ENCODE results near the gene NFKBIZ.
A peak's percentile ranks its signal among the peaks of the same experiment; 100 is the strongest.

The NFKBIZ gene

GRCh38 chr3:101824702-101825101, 24.6 kb upstream of the NFKBIZ start:
- no peak overlapping the region for H3K4me3 ChIP-seq (ENCODE audit: low read depth, low read length)

DNA sequence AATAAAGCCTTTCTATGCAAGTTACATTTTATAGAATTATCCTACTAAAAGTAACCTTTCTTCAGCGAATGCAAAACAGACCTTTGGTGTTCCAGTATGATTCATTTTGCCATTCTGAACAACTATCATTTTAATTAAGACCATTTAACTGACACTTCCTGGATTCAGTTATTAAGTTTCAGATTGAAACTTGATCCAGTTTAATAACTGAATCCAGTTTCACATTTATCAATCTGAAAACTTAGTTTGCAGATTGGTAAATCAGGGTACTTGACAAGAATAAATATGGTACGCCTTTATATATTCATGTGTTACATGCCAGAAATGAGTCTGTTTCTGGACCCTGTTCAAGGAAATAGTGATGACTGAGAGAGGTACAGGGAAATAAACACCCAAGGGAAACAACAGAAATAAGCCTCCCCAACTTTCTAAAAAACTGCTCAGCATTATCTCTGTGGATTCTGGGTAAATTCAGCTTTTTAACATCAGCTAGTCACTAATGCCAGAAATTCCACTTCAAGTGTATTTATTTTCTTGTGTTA, 23.3 kb upstream of the NFKBIZ start:
- H3K4me3 ChIP-seq (ENCODE audit: low read depth, low read length): no peak overlapping the region

DNA sequence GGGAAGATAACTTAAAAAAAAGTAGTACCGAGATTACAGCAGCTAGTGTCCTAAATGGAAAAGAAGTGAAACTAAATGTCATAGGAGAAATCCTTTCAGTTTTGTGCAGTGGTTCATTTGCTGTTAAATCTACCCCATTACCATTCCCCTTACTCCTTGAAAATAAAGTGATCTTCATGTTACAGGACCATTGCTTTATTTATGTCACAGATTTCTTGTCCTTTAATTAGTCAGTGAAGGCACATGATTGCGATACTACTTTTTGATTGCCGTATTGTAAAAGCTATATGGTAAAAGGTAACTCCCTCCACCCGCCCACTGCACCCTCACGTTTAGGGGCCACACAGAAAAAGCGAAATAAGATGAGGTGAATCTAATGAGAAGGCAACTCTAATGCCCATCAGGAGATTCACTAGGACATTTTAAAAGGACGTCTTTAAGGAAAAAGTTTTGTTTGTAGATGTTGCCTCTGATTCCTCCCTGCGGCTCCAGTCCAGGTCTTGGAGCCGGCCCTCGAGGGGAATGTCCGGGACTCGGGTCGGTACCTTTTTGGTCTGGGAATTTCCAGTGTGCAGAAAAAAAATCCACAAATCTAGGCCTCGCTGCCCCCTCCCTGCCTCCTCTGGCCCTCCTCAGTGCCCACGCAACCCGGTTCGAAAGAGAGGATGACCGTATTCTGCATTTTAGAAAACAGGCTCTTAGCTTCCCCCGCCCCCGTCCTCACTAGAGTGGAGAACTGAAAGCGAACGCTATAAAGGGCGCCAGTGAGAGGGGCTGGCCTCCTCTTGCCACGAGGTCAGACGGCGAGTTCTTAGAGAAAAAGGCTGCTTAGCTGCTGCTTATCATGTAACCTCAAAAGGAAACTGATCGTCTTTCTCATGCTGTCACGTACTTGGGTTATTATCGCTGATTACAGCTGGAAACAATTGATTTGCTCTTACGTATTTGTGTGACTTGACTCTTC, 21.8 kb upstream of the NFKBIZ start:
- peak overlapping the region; percentile 40 for H3K4me3 ChIP-seq (ENCODE audit: low read depth, low read length)

- no peak overlapping the region for H3K4me3 ChIP-seq (ENCODE audit: low read depth, low read length)
These were observed 21.0 kb upstream of the NFKBIZ start for GRCh38 chr3:101828276-101828675.

DNA sequence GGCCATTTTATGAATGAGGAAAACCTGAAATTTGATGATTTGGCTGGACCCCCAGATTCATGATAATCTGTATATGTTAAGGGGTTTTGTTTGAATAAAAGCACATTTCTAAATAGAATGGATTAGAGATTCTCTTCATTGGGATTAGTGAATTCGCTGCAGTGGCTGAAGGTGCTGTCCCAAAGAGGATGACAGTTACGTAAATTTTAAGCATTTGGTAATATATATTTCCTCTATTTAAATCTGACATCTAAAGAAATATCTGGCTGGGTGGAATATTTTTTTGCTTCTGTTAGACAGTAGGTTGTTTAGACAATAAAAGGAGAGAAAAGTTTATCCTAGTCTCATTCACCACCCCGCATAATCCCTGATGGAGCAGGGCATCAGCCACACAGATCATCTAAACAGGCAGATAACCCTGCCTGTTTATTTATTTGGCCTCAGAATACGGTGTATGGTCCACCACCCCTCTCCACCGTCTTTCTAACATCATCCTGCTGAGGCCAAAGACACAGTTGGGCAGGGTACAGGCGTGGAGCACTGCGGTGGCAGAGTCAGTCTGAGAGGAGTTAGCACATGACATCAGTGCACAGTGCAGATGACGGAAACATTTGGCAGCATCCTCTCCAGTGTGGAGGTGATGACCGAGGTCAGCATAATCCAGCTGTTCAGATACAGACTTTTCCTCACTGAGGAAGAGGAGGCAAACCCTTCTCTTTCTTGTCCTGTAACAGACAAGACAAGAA, 20.4 kb upstream of the NFKBIZ start:
- H3K4me3 ChIP-seq (ENCODE audit: low read depth, low read length): no peak overlapping the region

GRCh38 chr3:101829437-101829830, 19.9 kb upstream of the NFKBIZ start:
- H3K4me3 ChIP-seq (ENCODE audit: low read depth, low read length): no peak overlapping the region

GRCh38 chr3:101829874-101830273, 19.4 kb upstream of the NFKBIZ start:
- H3K4me3 ChIP-seq (ENCODE audit: low read depth, low read length): no peak overlapping the region

- H3K4me3 ChIP-seq (ENCODE audit: low read depth, low read length): no peak overlapping the region
These were observed 15.8 kb upstream of the NFKBIZ start for GRCh38 chr3:101833446-101833974.

- no peak overlapping the region for H3K4me3 ChIP-seq (ENCODE audit: low read depth, low read length)
These were observed 13.6 kb upstream of the NFKBIZ start for GRCh38 chr3:101835676-101836075.

DNA sequence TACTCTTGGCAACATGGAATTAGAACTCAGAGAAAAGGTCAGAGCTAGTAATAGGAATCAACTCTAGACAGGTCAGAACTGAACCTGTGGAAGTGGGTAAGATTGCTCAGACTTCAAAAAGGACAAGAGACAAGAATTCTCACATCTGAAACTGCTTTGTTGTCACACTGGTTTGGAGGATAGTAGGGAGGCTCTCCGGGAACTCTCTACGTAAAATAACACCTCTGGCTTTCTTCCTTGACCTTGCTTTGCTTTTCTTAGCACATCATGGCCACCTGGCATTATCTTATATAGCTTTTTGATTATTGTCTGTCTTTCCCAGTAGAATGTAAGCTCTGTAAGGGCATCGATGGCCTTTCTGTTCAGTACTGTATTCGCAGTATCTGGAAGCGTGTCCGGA, 13.2 kb upstream of the NFKBIZ start:
- no peak overlapping the region for H3K4me3 ChIP-seq (ENCODE audit: low read depth, low read length)

- H3K4me3 ChIP-seq (ENCODE audit: low read depth, low read length): no peak overlapping the region
These were observed 12.4 kb upstream of the NFKBIZ start for GRCh38 chr3:101836652-101837598.

DNA sequence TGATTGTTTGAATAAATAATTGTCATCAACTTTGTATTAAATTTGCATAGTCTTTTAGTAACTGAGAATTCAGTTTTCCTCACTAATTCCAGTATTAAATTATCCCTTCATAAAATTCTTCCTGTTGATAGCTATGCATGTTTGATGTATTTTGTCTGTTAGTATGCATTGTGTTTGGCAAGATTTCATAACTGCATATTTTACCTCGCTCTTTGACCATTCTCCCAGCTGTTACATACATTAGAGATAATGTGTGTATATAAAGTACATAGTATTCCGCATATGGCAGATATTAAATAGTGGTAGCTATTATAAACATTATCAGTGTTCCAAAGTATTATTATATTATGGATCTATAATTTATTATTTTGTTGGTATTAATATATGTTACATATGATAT, 10.6 kb upstream of the NFKBIZ start:
- no peak overlapping the region for H3K4me3 ChIP-seq (ENCODE audit: low read depth, low read length)

DNA sequence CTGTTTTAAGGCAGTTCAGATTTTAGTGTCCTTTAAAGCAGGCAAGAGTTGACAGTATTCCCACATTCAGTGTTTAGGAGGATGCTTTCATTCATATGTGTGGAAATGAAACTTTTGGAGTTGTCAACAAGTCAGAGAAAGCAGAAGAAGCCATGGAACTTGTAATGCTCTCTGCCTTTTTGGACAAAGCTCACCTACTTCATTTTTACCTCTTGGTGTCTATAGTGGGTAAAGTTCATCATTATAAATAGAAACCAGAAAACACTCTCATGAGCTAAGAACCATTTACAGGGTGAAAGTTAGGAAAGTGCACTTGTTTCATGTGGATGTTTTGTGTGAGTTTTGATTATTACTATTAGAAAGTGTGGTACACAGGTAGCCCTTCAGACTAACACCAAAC, 9.2 kb upstream of the NFKBIZ start:
- H3K4me3 ChIP-seq (ENCODE audit: low read depth, low read length): no peak overlapping the region

DNA sequence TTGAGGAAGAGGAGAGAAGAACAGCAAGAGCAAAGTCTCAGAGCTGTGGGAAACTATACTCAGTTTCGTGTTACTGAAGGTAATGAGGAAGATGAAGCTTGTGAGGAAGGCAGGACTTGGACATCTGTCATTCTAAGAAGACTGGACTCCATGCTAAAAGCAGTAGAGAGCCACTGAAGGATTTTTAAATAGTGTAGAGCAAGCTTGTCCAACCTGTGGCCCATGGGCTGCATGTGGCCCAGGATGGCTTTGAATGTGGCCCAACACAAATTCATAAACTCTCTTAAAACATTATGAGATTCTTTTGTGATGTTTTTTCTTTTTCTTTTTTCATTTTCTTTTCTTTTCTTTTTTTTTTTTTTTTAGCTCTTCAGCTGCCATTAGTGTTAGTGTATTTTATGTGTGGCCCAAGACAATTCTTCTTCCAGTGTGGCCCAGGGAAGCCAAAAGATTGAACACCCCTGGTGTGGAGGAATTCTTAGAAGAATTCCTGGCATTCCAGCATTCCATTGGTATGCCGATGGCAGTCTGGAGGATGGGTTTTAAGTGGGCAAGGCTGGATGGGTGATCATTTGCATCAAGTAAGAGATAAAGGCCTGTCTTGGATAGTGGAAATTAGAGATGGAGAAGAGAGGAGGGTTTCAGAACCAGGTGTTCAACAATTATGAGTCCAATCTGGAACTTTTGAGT, 6.9 kb upstream of the NFKBIZ start:
- no peak overlapping the region for H3K4me3 ChIP-seq (ENCODE audit: low read depth, low read length)

GRCh38 chr3:101842935-101843330, 6.4 kb upstream of the NFKBIZ start:
- no peak overlapping the region for H3K4me3 ChIP-seq (ENCODE audit: low read depth, low read length)

DNA sequence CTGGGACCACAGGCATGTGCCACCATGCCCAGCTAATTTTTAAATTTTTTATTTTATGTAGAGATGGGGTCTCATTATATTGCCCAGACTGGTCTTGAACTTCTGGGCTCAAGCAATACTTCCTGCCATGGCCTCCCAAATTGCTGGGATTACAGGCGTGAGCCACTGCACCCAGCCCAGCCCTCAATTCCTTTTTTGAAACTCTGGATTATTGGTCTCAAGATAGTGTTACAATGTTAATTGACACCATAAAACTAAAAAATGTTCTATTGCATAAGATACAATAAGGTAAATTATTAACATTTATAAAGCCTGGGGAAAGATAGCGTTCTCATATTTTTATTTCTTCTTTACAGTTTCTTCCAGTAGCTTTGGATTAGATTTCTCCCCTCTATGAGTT, 3.9 kb upstream of the NFKBIZ start:
- H3K4me3 ChIP-seq (ENCODE audit: low read depth, low read length): no peak overlapping the region

- H3K4me3 ChIP-seq (ENCODE audit: low read depth, low read length): no peak overlapping the region
These were observed 2.6 kb upstream of the NFKBIZ start for GRCh38 chr3:101846709-101847108.

GRCh38 chr3:101847328-101847727, 2.0 kb upstream of the NFKBIZ start:
- H3K4me3 ChIP-seq (ENCODE audit: low read depth, low read length): no peak overlapping the region

DNA sequence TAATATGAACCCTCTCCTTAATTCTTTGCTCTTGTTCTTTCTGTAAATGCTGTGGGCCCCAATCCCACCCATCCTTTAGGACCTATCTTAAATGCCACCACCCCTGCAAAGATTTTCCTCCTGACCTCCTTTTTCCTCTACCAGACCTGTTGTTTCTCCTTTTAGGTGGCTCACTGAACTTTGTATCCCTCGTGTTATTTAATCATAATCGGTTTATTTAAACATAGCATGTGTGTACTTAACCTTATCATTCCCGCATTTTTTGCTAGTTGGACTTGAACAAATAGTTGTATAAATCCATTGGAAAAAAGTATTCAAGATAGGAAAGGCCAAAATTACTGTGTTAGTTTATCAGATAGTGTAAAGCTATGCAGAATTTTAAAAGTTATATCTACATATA, 988 bp upstream of the NFKBIZ start:
- no peak overlapping the region for H3K4me3 ChIP-seq (ENCODE audit: low read depth, low read length)

GRCh38 chr3:101849714-101850245, 466 bp downstream of the NFKBIZ start:
- peak overlapping the region; percentile 75 for H3K4me3 ChIP-seq (ENCODE audit: low read depth, low read length)

Data from iPS-11a (cell line).